ENCODE data around the gene TRIM9. TPM values are rescaled to one million over a fixed set of nuclear protein-coding genes. Genes with fewer than 3 reads are reported as not detected.

Gene TRIM9
- total RNA-seq, 1 experiment from 2014 or later: 3.1 TPM

GRCh38 chr14:51056421-51056820 lies 38.5 kb downstream of the TRIM9 start:
- DNase-seq (ENCODE audit: low read depth): no peak

GRCh38 chr14:51053157-51053556 lies 41.7 kb downstream of the TRIM9 start:
- DNase-seq (ENCODE audit: low read depth): no peak

GRCh38 chr14:51044961-51045360 lies 49.9 kb downstream of the TRIM9 start:
- no peak for DNase-seq (ENCODE audit: low read depth)

- no peak for DNase-seq (ENCODE audit: low read depth)
These were observed 53.0 kb downstream of the TRIM9 start for GRCh38 chr14:51041883-51042282.

GRCh38 chr14:51041108-51041531 lies 53.8 kb downstream of the TRIM9 start:
- no peak for DNase-seq (ENCODE audit: low read depth)

- no peak for DNase-seq (ENCODE audit: low read depth)
These were observed 55.7 kb downstream of the TRIM9 start for GRCh38 chr14:51039252-51039651.

GRCh38 chr14:51035611-51036192 lies 59.2 kb downstream of the TRIM9 start:
- DNase-seq (ENCODE audit: low read depth): peak; percentile 32

- no peak for DNase-seq (ENCODE audit: low read depth)
These were observed 65.8 kb downstream of the TRIM9 start for GRCh38 chr14:51028851-51029754.

GRCh38 chr14:51028361-51028760 lies 66.5 kb downstream of the TRIM9 start:
- no peak for DNase-seq (ENCODE audit: low read depth)

GRCh38 chr14:51024377-51024776 lies 70.5 kb downstream of the TRIM9 start:
- no peak for DNase-seq (ENCODE audit: low read depth)

- no peak for DNase-seq (ENCODE audit: low read depth)
These were observed 70.9 kb downstream of the TRIM9 start for GRCh38 chr14:51023964-51024363.

GRCh38 chr14:51022769-51023168 lies 72.1 kb downstream of the TRIM9 start:
- DNase-seq (ENCODE audit: low read depth): no peak

GRCh38 chr14:51020024-51020710 lies 74.7 kb downstream of the TRIM9 start:
- DNase-seq (ENCODE audit: low read depth): peak; percentile 59

GRCh38 chr14:51019089-51019488 lies 75.8 kb downstream of the TRIM9 start:
- DNase-seq (ENCODE audit: low read depth): no peak

GRCh38 chr14:51018521-51018920 lies 76.4 kb downstream of the TRIM9 start:
- no peak for DNase-seq (ENCODE audit: low read depth)

- DNase-seq (ENCODE audit: low read depth): peak; percentile 65
These were observed 80.3 kb downstream of the TRIM9 start for GRCh38 chr14:51014625-51015024.

- peak; percentile 69 for DNase-seq (ENCODE audit: low read depth)
These were observed 80.8 kb downstream of the TRIM9 start for GRCh38 chr14:51014086-51014485.

- no peak for DNase-seq (ENCODE audit: low read depth)
These were observed 82.8 kb downstream of the TRIM9 start for GRCh38 chr14:51012055-51012454.

- no peak for DNase-seq (ENCODE audit: low read depth)
These were observed 86.5 kb downstream of the TRIM9 start for GRCh38 chr14:51008446-51008845.

- DNase-seq (ENCODE audit: low read depth): peak; percentile 90
These were observed 88.1 kb downstream of the TRIM9 start for GRCh38 chr14:51006781-51007211.

- DNase-seq (ENCODE audit: low read depth): no peak
These were observed 88.6 kb downstream of the TRIM9 start for GRCh38 chr14:51006324-51006723.

GRCh38 chr14:51004801-51005526 lies 89.9 kb downstream of the TRIM9 start:
- peak; percentile 54 for DNase-seq (ENCODE audit: low read depth)

All from Daoy (cell line).